ENCODE results near the gene C1QTNF3.
"Not testable (repeated sequence)": the region's sequence is repeated elsewhere in the genome, so short reads cannot be mapped to it uniquely, and the experiment has no call there.

C1QTNF3 gene

GRCh38 chr5:34017254-34017653 lies 25.8 kb downstream of the C1QTNF3 start:
- no peak for DNase-seq

- DNase-seq = no peak
Measured at GRCh38 chr5:34016750-34017149, 26.3 kb downstream of the C1QTNF3 start.

GRCh38 chr5:34016222-34016621 lies 26.8 kb downstream of the C1QTNF3 start:
- DNase-seq = no peak

- peak; percentile 27 to 47 for DNase-seq
Measured at GRCh38 chr5:34015120-34015822, 27.7 kb downstream of the C1QTNF3 start.

GRCh38 chr5:34014626-34015025 lies 28.4 kb downstream of the C1QTNF3 start:
- no peak for DNase-seq

GRCh38 chr5:34013547-34013946 lies 29.5 kb downstream of the C1QTNF3 start:
- DNase-seq = no peak

- DNase-seq = no peak
Measured at GRCh38 chr5:34012791-34013190, 30.2 kb downstream of the C1QTNF3 start.

GRCh38 chr5:34011536-34011935 lies 31.5 kb downstream of the C1QTNF3 start:
- no peak for DNase-seq

GRCh38 chr5:34010146-34010545 lies 32.9 kb downstream of the C1QTNF3 start:
- DNase-seq = not testable (repeated sequence)

- DNase-seq = no peak
Measured at GRCh38 chr5:34009610-34010009, 33.4 kb downstream of the C1QTNF3 start.

GRCh38 chr5:34008802-34009201 lies 34.2 kb downstream of the C1QTNF3 start:
- DNase-seq = no peak

- DNase-seq = peak; percentile 84 to 86
Measured at GRCh38 chr5:34007621-34008600, 35.1 kb downstream of the C1QTNF3 start, which contains the start of gene AMACR. AMACR (minus strand) TSS chr5:34008050; CDS start chr5:34008019, 31 bp downstream.

- DNase-seq = peak in 1 of 2 experiments; percentile 11
Measured at GRCh38 chr5:34007201-34007620, 35.8 kb downstream of the C1QTNF3 start.

- no peak for DNase-seq
Measured at GRCh38 chr5:34005681-34006080, 37.3 kb downstream of the C1QTNF3 start.

GRCh38 chr5:34005211-34005610 lies 37.8 kb downstream of the C1QTNF3 start:
- DNase-seq = peak in 1 of 2 experiments; percentile 36

GRCh38 chr5:34003941-34004340 lies 39.1 kb downstream of the C1QTNF3 start:
- no peak for DNase-seq

- no peak for DNase-seq
Measured at GRCh38 chr5:34002629-34003328, 40.2 kb downstream of the C1QTNF3 start.

GRCh38 chr5:34001241-34001841 lies 41.7 kb downstream of the C1QTNF3 start:
- DNase-seq = no peak

- no peak for DNase-seq
Measured at GRCh38 chr5:33999978-34000377, 43.0 kb downstream of the C1QTNF3 start.

- DNase-seq = peak; percentile 8 to 22
Measured at GRCh38 chr5:33997331-33997983, 45.6 kb downstream of the C1QTNF3 start.

- DNase-seq = no peak
Measured at GRCh38 chr5:33995865-33996264, 47.1 kb downstream of the C1QTNF3 start.

GRCh38 chr5:33994845-33995244 lies 48.2 kb downstream of the C1QTNF3 start:
- DNase-seq = no peak
